ENCODE measurements around the gene KRTAP5-1. TPM values are rescaled to one million over a fixed set of nuclear protein-coding genes. Genes with fewer than 3 reads are reported as not detected.

KRTAP5-1 gene
- total RNA-seq, 1 experiment from 2014 or later, result not detected

DNA sequence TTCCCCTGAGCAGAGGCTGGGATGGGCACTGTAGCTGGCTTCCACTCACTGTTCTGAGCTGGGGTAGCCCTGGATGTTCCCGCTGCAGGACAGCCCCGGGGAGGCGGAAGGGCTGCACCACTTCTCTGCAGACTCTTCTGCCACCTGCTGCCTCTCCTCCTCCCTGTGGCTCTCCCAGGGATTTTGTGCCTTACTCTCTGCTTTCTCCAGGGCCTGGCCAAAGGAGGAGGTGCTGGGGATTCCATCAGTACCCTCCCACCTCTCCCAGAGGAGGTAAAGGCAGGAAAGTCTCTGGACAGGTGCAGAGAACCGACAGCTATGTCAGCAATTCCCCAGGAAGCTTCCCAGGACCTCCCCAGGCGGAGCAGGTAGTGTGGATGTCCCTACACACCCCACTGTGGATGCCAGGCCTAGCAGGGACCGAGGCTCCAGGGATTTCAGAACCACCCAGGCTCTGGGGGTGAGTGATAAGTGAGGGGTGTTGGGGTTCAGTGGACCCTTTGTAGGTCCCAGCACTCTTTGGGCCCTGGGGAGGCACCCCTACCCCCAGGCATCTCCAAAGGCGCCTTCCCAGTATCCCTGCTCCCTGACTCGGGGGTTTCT lies 24.3 kb downstream of the KRTAP5-1 start:
- Mint-ChIP-seq H3K27me3 (ENCODE audit: unreplicated experiment) (no peaks in the 10 kb centered on the region), H3K27ac (ENCODE audit: unreplicated experiment) (no peak overlapping the region), H3K4me1 (ENCODE audit: low read depth, unreplicated experiment) (peaks cover 18% of the 10 kb centered on the region), H3K4me3 (ENCODE audit: low read depth, unreplicated experiment) (no peak overlapping the region), H3K9me3 (ENCODE audit: low read depth, unreplicated experiment) (no peaks in the 10 kb centered on the region), H3K36me3 (ENCODE audit: insufficient read depth, unreplicated experiment) (peaks cover 41% of the 10 kb centered on the region)
- CTCF ChIA-PET, result interaction anchor here (4.0 kb wide), 1 partner anchor 13 kb away, joined by 44 read pairs; no protein-coding TSS in a partner anchor
- TF ChIP-seq CTCF (IDR thresholded peaks at IDR 0.05; ENCODE audit: unreplicated experiment), result no peak
- no peak for DNase-seq
- intact Hi-C loops (cut with micrococcal nuclease; ENCODE audit: unreplicated experiment), result no loop called here
- BruUV-seq (replicated peaks), result no TSS peak

DNA sequence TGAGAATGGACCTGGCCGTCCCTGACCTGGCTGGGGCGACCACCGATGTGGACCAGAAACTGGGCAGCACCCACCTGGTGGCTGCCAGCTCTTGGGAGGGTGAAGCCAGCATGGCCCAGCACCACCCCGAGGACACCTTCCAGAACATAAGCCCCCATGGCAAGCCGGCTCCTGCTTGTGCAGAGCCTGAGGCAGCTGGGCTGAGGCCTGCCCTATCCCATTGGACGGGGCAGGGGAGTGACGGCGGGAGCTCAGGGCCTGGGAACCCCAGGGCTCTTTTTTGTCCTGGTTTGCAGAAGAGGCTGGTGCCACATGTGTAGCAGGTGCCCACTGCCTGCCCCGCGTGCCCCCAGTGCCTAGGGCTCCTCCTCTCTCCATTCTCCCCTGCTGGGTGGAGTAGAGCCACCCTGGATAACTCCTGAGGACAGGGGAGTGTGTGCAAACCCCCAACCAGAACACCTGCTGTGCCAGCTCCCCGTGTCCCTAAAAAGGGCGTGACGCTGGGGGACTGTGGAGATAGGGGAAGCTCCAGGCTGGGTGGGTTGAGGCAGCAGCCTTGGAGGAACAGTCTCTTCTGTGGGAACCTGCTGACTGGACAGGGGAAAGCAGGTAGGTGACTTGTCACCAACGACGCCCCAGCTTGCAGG lies 25.0 kb downstream of the KRTAP5-1 start:
- no peak for TF ChIP-seq CTCF (IDR thresholded peaks at IDR 0.05; ENCODE audit: unreplicated experiment)
- CTCF ChIA-PET, result interaction anchor here (1.0 to 4.0 kb wide), 3 partner anchors 12 to 14 kb away, joined by 5 to 44 read pairs (median 5); no protein-coding TSS in a partner anchor
- no peak for DNase-seq
- Mint-ChIP-seq H3K36me3 (ENCODE audit: insufficient read depth, unreplicated experiment) (peaks cover 43% of the 10 kb centered on the region), H3K4me1 (ENCODE audit: low read depth, unreplicated experiment) (peaks cover 18% of the 10 kb centered on the region), H3K27me3 (ENCODE audit: unreplicated experiment) (no peaks in the 10 kb centered on the region), H3K4me3 (ENCODE audit: low read depth, unreplicated experiment) (peak overlapping the region; percentile 60), H3K27ac (ENCODE audit: unreplicated experiment) (peak overlapping the region; percentile 75), H3K9me3 (ENCODE audit: low read depth, unreplicated experiment) (no peaks in the 10 kb centered on the region)
- BruUV-seq (replicated peaks), result no TSS peak
- intact Hi-C loops (cut with micrococcal nuclease; ENCODE audit: unreplicated experiment), result no loop called here

DNA sequence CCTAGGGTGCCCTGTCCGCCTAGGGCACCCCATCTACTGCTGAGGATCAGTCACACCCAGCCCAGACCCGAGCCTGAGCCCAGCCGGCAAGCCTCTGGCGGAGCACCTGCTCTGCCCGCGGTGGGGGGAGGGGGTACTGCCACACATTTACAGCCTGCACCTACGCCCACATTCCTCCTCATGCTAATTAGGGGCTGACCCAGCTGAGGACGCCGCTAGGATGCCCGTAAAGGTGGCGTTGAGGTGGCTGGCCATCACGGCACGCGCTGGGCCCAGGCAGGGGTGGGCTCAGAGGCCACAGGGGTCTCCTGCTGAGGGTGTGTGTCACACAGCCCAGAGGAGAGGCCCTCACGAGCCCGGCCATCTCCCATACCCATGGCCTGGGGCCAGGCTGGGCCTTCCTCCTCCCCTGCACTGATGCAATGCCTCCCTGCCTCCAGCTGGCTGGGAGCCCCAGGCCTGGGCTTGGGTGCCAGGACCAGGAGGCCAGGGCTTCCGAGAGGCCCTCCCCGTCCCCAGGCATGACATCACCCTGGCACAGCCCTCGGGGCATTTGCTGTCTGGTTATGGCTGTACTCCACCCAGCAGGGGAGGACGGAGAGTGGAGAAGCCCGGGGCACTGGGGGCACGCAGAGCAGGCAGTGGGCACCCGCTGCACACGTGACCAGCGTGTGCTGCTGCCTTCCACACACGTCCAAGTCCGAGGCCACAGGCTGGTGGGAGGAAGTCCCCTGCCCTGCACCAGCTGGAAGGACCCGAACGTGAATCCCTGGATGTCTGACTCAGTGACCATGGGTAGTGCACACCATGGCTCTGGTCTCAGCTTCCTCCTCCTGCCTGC lies 25.8 kb downstream of the KRTAP5-1 start:
- intact Hi-C loops (cut with micrococcal nuclease; ENCODE audit: unreplicated experiment), result no loop called here
- Mint-ChIP-seq H3K4me1 (ENCODE audit: low read depth, unreplicated experiment) (peaks cover 23% of the 10 kb centered on the region), H3K4me3 (ENCODE audit: low read depth, unreplicated experiment) (peak overlapping the region; percentile 60), H3K36me3 (ENCODE audit: insufficient read depth, unreplicated experiment) (peaks cover 48% of the 10 kb centered on the region), H3K27me3 (ENCODE audit: unreplicated experiment) (no peaks in the 10 kb centered on the region), H3K27ac (ENCODE audit: unreplicated experiment) (peak overlapping the region; percentile 75), H3K9me3 (ENCODE audit: low read depth, unreplicated experiment) (no peaks in the 10 kb centered on the region)
- no peak for TF ChIP-seq CTCF (IDR thresholded peaks at IDR 0.05; ENCODE audit: unreplicated experiment)
- DNase-seq, result peak; percentile 95
- BruUV-seq (replicated peaks), result no TSS peak
- CTCF ChIA-PET, result interaction anchor here (1.0 to 4.0 kb wide), 4 partner anchors 11 to 357 kb away, joined by 3 to 44 read pairs (median 5); no protein-coding TSS in a partner anchor

DNA sequence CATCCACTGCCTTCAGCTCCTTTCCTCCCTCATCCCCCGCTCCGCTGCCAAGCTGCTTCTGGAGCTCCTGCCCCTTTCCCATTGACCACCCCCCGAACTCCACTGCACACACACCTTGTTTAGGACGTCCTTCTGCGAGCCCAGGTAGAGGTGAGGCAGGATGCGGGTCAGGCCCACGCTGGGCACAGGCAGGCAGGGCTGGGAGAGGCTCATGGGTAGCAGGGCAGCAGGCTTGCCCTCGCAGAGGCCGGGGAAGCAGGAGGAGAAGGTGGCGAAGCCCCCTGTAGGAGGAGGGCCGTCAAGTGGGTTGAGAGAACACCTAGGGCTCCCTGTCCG lies 26.3 kb downstream of the KRTAP5-1 start:
- TSS peak; percentile 22 for BruUV-seq (replicated peaks)
- CTCF ChIA-PET, result interaction anchor here (0.6 to 4.0 kb wide), 7 partner anchors 10 to 356 kb away, joined by 3 to 44 read pairs (median 4); no protein-coding TSS in a partner anchor
- intact Hi-C loops (cut with micrococcal nuclease; ENCODE audit: unreplicated experiment), result no loop called here
- H3K9me3 Mint-ChIP-seq (ENCODE audit: low read depth, unreplicated experiment), result no peaks in the 10 kb centered on the region
- peak overlapping the region; percentile 60 for H3K4me3 Mint-ChIP-seq (ENCODE audit: low read depth, unreplicated experiment)
- H3K27ac Mint-ChIP-seq (ENCODE audit: unreplicated experiment), result peak overlapping the region; percentile 75
- no peak for DNase-seq
- no peaks in the 10 kb centered on the region for H3K27me3 Mint-ChIP-seq (ENCODE audit: unreplicated experiment)
- H3K36me3 Mint-ChIP-seq (ENCODE audit: insufficient read depth, unreplicated experiment), result peaks cover 46% of the 10 kb centered on the region
- TF ChIP-seq CTCF (IDR thresholded peaks at IDR 0.05; ENCODE audit: unreplicated experiment), result no peak
- H3K4me1 Mint-ChIP-seq (ENCODE audit: low read depth, unreplicated experiment), result peaks cover 29% of the 10 kb centered on the region
